ENCODE measurements around the gene NID1. TPM values are rescaled to one million over a fixed set of nuclear protein-coding genes. Genes with fewer than 3 reads are reported as not detected.

NID1 gene
- total RNA-seq, 6 donors from 2014 or later, result 26.8 to 81.1 (median 46.1) TPM

DNA sequence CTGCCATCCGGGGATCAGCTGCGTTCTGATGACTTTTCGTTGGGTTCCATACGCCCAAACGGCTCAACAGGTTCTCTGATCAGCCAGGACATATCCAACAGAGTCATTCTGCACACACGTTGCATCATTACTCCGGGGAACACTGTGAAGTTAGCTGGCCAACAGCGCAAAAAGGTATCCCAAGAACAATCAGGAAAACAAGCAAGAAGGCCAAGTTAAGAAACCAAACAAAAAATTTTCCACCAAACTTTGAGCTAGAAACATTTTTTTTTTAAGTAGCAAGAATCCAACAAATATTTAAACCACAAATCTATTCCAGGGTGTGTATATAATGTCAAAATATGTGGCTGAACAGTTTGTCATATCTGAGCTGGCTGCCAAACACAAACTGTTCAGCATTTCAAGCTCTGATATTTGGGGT is 29.2 kb downstream of the NID1 start:
- no peaks in the 10 kb centered on the region for H3K9me3 ChIP-seq
- WGBS, 2 donors, result 83 to 88% methylated on average over 8 of the region's 8 CpGs
- ATAC-seq (ENCODE audit: low FRiP score in 2 of 2) (peak in 1 of 2 donors; percentile 79), DNase-seq (no peak)
- no peak overlapping the region for H3K4me3 ChIP-seq
- TF ChIP-seq, protein P1, sequence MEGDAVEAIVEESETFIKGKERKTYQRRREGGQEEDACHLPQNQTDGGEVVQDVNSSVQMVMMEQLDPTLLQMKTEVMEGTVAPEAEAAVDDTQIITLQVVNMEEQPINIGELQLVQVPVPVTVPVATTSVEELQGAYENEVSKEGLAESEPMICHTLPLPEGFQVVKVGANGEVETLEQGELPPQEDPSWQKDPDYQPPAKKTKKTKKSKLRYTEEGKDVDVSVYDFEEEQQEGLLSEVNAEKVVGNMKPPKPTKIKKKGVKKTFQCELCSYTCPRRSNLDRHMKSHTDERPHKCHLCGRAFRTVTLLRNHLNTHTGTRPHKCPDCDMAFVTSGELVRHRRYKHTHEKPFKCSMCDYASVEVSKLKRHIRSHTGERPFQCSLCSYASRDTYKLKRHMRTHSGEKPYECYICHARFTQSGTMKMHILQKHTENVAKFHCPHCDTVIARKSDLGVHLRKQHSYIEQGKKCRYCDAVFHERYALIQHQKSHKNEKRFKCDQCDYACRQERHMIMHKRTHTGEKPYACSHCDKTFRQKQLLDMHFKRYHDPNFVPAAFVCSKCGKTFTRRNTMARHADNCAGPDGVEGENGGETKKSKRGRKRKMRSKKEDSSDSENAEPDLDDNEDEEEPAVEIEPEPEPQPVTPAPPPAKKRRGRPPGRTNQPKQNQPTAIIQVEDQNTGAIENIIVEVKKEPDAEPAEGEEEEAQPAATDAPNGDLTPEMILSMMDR (IDR thresholded peaks at IDR 0.05), result no peak
- TF ChIP-seq POLR2A (IDR thresholded peaks at IDR 0.05) (no peak), POLR2AphosphoS5 (IDR thresholded peaks at IDR 0.05) (no peak), EP300 (IDR thresholded peaks at IDR 0.05) (no peak)
- no peak overlapping the region for H3K27ac ChIP-seq
- peaks cover 0 to 9% (median 4%) of the 10 kb centered on the region in 4 donors for H3K4me1 ChIP-seq
- no peaks in the 10 kb centered on the region for H3K27me3 ChIP-seq
- H3K36me3 ChIP-seq, result peaks cover 0 to 35% (median 7%) of the 10 kb centered on the region in 4 donors

DNA sequence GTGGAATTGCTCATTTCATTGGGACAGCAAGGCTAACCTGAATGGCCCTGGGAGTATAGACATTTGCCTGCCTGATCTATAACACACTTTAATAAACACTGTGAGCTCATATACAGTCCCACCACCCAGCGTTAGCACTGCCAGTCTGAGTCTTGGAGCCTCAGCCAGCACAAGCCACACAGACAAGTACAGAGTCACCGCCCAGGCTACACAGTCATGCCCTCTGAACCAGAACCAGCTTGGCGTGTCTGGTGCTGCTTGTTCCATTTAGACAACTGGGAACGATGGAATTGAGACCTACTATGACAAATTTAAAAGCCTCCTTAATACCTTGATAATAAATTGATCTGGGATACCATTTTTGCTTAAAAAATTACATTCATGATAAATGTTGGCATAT is 31.6 kb downstream of the NID1 start:
- no peaks in the 10 kb centered on the region for H3K4me1 ChIP-seq
- no peaks in the 10 kb centered on the region for H3K9me3 ChIP-seq
- ATAC-seq (ENCODE audit: low FRiP score in 2 of 2) (no peak), DNase-seq (no peak)
- TF ChIP-seq POLR2A (IDR thresholded peaks at IDR 0.05), result no peak
- TF ChIP-seq, protein P1 (IDR thresholded peaks at IDR 0.05), result no peak
- H3K27ac ChIP-seq, result no peak overlapping the region
- H3K27me3 ChIP-seq, result no peaks in the 10 kb centered on the region
- H3K36me3 ChIP-seq, result peaks cover 0 to 54% (median 10%) of the 10 kb centered on the region in 4 donors
- 89 to 90% methylated on average over 4 of the region's 4 CpGs for WGBS, 2 donors
- no peak overlapping the region for H3K4me3 ChIP-seq

DNA sequence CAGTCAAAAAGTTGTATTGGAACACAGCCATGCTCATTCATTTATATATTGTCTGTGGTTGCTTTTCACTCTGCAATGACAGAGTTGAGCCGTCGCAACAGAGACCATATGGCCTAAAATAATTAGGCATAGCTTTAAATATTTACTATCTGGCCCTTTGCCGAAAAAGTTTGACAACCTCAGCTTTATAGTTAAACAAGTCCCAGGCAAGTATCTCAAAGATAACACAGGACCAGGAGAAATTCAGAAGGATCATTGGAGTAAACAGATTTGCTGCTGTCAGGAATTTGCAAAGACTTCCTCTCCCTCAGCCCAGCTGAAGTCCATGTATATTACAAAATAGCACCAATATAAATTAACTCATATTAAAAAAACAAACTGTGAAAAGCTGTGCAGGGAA is 34.4 kb downstream of the NID1 start:
- H3K27me3 ChIP-seq, result no peaks in the 10 kb centered on the region
- H3K4me3 ChIP-seq, result no peak overlapping the region
- no peak overlapping the region for H3K27ac ChIP-seq
- no peak for ATAC-seq (ENCODE audit: low FRiP score in 2 of 2)
- no peaks in the 10 kb centered on the region for H3K9me3 ChIP-seq
- H3K36me3 ChIP-seq, result peaks cover 0 to 67% (median 13%) of the 10 kb centered on the region in 4 donors
- no peaks in the 10 kb centered on the region for H3K4me1 ChIP-seq
- TF ChIP-seq POLR2AphosphoS5 (IDR thresholded peaks at IDR 0.05) (no peak), POLR2A (IDR thresholded peaks at IDR 0.05) (no peak), EP300 (IDR thresholded peaks at IDR 0.05) (no peak)
- TF ChIP-seq, protein P1 (IDR thresholded peaks at IDR 0.05), result no peak
- no peak for DNase-seq
- WGBS, 2 donors, result 65% methylated on average over 3 of the region's 3 CpGs

DNA sequence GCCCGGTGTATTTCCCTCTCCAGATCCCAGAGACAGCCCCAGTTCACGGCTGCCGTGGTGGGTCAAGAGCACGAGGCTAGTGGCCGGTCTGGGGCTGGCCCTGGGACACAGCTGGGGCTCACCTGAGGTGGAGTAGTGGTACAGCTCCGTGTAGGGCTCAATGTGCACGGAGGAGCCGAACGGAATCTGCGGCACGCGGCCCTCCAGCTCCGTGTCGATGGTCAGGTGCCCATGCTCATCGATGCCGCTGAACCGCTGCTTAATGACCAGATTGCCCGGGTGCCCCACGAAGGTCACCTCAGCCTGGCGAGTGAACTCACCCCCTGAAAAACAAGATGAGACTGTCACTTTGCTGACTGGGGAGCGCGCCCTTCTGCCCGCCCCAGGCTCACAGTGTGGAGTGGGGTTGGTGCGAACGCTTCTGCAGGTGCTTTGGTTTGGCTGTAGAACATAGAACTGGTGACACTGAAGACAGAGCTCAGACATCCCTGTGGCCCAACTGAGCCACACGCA is 35.4 kb downstream of the NID1 start:
- ATAC-seq (ENCODE audit: low FRiP score in 2 of 2) (no peak), DNase-seq (peak in 1 of 2 donors; percentile 69)
- Histone ChIP-seq H3K36me3 (peaks cover 0 to 78% (median 17%) of the 10 kb centered on the region in 4 donors), H3K9me3 (no peaks in the 10 kb centered on the region), H3K4me1 (no peaks in the 10 kb centered on the region), H3K27me3 (no peaks in the 10 kb centered on the region), H3K27ac (no peak overlapping the region), H3K4me3 (no peak overlapping the region)
- TF ChIP-seq, protein P1 (IDR thresholded peaks at IDR 0.05), result no peak
- TF ChIP-seq POLR2A (IDR thresholded peaks at IDR 0.05), result no peak
- TF ChIP-seq EP300 (IDR thresholded peaks at IDR 0.05), result no peak
- TF ChIP-seq POLR2AphosphoS5 (IDR thresholded peaks at IDR 0.05), result no peak
- 91 to 92% methylated on average over 16 to 26 of the region's 26 CpGs for WGBS, 2 donors

DNA sequence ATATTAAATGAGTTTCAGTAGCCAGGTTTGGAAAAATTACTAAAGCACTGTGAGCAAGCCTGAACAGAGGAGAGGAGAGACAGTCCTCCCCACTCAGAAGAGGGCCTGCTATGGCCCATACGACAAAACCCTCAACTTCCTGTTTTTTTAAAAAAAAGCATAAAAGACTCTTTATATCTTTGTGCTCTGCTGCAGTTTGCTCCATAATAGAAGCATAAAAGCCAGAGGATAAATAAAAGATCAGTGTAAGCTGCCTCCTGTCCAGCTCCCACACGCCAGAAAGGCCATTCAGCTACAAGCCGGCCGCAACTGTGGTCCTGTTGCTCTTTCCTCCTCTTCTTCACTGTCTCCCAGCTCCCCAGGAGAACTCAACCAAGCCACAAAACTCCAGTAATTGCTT is 37.8 kb downstream of the NID1 start:
- no peak overlapping the region for H3K27ac ChIP-seq
- H3K27me3 ChIP-seq, result no peaks in the 10 kb centered on the region

More for the DNA sequence above, 37.8 kb downstream of the NID1 start:
- H3K9me3 ChIP-seq, result no peaks in the 10 kb centered on the region
- no peak overlapping the region for H3K4me3 ChIP-seq
- ATAC-seq (ENCODE audit: low FRiP score in 2 of 2) (no peak), DNase-seq (no peak)
- TF ChIP-seq POLR2AphosphoS5 (IDR thresholded peaks at IDR 0.05) (no peak), POLR2A (IDR thresholded peaks at IDR 0.05) (no peak), EP300 (IDR thresholded peaks at IDR 0.05) (no peak)
- TF ChIP-seq, protein P1 (IDR thresholded peaks at IDR 0.05), result no peak
- peaks cover 0 to 3% (median 0%) of the 10 kb centered on the region in 4 donors for H3K4me1 ChIP-seq
- 76 to 80% methylated on average over 4 of the region's 4 CpGs for WGBS, 2 donors
- peaks cover 0 to 90% (median 21%) of the 10 kb centered on the region in 4 donors for H3K36me3 ChIP-seq

All from upper lobe of left lung (tissue), 6 donors.